Hematopoietic multipotent progenitor cell (in vitro differentiated cells): ENCODE measurements around the gene NEUROD4. TPM values are rescaled to one million over a fixed set of nuclear protein-coding genes. Genes with fewer than 3 reads are reported as not detected.

Experiments used
- DNase-seq, 3 donors: peaks; one replicate each; pipeline ENCODE4 v3.0.0-alpha.2; 2011 to 2015; ENCODE audit warnings: low read depth in 2 of 3, low spot score in 2 of 3
- total RNA-seq: library from RNA; depleted of rRNA; stranded (reverse); fragments of >200 nt; gene quantifications from one replicate; pipeline ENCODE4 v1.2.3, GENCODE V29; 2012

Gene NEUROD4
- total RNA-seq, 1 donor, result not detected

DNA sequence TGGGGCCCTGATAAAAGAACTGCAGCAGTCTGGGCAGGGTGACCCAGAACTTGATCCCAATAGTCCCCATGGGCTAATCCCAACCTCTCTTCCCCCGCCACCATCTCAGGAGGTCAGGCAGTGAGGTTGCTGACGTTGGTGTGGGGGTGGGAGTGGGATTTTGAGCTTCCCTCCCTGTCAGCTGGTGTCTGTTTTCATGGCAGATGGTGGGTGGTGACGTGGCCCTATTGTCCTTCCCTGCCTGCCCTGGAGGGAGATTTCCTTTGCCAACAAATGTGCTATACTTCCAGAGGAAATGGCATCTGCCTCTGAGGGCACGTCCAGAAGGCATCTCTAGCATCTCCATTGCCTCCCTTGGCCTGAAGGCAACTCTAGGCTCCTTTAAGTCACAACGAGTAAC is 37.7 kb downstream of the NEUROD4 start:
- no peak for DNase-seq

DNA sequence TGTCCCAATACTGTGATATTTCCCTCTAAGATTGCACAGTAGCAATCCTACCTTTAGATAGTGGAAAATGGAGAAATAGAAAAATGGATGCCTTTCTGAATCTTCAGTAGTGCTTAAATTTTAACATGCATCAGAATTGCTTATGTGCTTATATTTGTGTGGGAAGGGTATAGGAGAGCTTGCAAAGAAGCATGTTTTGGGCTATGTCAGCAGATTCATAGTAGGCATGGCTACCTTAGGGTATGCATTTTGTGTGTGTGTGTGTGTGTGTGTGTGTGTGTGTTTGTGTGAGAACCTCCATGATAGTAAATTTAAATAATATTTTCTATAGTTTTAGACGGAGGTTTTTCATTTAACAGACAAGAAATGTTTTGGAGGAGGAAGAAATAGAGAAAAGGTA is 38.3 kb downstream of the NEUROD4 start:
- no peak for DNase-seq

DNA sequence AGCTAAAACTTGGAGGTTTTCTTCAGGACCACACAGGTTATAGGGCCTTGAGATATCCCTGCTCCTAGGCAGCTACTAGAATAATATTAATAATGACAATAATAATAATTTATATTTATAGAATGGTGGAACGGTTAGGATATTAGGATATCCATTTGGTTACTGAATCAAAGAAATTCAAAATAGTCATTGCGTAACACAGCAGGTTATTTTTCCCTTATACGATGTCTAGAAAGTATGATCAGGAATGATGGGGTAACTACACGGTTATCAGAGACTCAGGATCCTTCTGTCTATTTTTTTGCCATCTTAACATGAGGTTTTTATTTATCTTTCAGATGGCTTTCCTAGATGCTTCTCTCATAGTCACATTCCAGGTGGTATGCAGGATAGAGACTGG is 39.0 kb downstream of the NEUROD4 start:
- DNase-seq, result no peak

DNA sequence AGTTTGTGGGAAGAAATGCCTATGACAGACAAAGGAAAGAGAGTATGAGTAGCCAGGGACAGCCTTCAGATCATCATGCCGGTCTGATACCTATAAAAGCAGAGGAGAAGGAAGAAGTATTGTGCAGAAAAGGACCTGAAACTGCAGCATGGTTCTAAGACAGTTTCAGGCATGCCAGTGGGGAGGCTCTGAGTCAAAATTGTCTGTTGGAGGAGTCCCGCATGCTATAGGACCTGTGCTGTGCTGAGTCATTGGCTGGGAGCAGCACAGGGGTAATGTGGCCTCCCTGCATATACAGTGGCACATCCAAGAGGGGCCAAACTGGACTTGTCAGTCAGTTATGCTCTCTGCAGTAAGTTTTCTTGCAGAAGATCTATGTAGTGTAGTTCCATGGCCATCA is 40.7 kb downstream of the NEUROD4 start:
- DNase-seq, result peak in 1 of 3 donors; percentile 29

DNA sequence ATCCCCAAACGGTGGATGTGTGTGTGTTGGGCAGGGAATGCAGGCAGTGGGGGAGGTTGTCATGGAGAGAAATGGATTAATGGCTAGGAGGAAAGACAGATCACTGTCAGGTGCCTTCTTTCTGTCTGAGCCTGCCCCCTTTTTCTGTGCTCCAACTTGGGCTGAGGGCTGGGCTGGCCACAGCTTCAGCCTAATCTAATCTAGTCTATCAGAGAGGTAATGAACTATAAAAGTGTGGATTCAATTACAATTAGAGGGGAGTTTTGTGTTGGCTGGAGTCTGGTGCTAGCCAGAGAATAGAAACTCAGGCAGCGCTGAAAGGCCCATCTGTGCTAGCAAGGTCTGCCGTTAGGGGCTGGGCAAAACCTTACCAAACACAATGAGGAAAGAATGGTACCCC is 41.2 kb downstream of the NEUROD4 start:
- no peak for DNase-seq

DNA sequence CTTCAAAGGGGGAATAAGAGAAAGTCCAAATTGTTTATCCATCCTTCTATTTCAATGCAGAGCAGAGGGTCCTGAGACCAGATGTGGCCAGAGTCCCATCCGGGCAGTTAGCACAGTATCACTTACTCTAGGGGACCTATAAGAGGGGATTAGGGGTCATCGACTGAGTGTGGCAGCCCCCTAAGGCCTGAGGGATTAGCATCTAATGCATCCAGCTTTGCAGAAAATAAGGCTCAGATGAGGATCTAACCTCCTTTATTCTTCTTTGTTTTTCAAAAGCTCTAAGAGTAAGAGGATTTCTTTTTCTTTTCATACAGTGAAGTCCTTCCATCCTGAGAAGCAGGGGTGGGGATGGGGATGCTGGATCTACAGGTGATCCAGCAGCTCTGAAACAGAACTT is 43.5 kb downstream of the NEUROD4 start:
- DNase-seq, result no peak

DNA sequence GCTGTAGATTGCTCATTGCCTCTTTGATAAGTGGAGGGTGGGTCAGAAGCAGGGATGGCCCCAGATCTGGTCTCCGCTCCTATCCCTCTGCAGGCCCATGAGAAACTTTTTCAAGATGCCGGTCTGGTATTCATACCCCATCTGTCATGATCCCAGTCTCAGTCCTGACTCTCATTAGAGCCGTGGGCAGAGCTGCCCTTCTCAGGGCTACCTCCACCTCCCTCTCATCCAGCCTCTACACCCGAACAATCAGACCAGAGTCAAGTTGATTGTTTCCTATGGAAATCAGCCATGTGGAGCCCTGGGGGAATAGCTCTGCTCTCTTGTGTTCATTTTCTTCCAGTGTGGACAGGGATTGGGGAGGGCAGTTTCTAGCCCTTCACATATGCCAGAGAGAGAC is 45.8 kb downstream of the NEUROD4 start:
- DNase-seq, result no peak

DNA sequence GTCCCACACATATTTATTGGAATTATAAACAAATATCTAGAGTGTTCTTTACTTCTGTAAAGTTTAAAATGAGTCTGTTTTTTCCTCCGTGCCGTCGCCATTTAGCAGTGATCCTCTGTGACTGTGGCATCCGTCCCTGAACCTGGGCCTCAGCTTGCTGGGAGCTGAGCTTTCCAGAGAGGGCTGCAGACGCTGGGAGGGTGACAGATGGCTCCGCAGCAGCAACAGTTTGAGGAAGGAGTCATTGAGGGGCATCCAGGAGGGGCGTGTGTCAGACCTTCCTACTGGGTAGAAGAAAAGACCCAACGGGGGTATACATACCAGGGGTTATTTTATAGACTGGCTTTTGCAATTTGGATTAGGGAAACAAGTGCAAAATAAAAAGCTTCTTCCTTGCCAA is 47.9 kb downstream of the NEUROD4 start:
- no peak for DNase-seq

DNA sequence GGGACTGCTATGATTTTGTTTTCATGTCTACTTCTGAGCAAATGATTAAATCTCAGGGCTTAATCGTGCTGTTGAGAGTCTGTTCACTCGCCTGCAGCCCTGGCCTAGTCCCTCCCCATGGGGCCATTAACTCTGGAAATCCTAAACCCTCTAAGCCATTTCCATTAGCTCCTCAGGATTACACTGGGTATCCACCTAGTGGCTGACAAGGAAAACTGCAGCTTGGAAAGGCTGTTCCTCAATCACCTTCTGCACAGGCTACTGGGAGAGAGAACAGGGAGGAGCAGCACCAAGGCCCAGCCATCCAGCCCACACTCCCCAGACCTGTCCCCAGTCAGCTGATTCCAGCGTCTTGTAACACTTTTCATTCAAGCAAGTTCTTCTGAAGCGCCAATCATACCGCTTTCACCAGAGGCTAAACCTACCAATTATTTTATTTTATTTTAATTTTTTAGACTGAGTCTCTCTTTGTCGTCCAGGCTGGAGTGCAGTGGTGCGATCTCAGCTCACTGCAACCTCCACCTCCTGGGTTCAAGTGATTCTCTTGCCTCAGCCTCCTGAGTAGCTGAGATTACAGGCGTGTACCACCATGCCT is 48.7 kb downstream of the NEUROD4 start:
- peak; percentile 14 to 63 (median 40) for DNase-seq

DNA sequence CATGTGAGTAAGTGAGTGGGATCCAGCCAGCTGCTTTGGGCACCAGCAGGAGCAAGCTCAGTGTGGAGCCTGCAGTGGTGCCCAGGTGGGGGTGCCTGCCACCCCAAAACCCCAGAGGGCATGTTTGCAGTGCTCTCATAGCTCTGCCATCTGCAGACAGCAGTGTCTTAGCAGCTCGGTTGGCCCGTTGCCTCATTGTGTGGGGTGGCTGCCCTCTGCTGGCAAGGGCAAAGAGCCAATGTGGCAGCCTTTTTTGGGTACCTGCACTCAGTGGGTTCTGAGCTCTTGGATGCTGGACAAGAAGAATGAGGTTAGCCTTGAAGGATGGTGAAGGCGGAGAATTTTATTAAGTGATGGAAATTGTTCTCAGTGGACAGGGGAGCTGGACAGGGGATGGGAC is 52.3 kb downstream of the NEUROD4 start:
- peak; percentile 52 to 91 (median 73) for DNase-seq

DNA sequence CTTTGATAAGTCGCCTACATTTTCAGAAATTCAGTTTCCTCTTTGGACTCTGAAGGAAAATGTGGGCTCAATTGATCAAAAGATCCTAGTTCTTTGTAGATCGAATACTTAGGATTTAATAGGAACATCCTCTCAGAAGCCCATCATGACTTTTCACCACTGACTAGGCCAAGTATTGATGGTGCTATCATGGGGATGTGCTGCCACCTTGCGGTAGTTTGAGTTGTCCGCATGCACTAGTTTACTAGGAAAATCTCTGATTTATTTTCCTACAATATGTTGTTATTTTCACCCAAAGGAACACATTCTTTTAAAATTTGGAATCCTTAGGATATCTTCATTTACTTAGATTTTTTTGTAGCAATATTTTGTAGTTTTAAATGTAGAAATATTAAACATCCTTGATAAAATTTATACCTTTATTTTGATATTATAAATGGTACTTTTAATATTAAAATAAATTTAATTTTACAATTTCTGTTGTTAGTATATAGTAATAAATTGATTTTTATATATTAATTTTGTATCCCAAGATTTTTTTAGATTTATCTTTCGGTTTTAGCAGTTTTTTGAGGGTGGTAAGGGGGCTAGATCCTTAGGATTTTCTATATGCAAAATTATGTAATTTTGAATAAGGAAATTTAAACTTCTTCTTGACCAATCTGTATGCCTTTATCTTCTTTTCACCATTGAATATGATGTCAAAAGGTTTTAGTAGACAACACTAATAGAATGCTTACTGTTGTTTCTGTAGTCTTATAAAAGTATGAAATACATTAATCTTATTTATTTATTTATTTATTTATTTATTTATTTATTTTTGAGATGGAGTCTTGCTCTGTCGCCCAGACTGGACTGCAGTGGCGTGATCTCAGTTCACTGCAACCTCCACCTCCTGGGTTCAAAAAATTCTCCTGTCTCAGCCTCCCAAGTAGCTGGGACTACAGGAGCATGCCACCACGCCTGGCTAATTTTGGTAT is 53.6 kb downstream of the NEUROD4 start:
- DNase-seq, result peak; percentile 67 to 87 (median 74)

DNA sequence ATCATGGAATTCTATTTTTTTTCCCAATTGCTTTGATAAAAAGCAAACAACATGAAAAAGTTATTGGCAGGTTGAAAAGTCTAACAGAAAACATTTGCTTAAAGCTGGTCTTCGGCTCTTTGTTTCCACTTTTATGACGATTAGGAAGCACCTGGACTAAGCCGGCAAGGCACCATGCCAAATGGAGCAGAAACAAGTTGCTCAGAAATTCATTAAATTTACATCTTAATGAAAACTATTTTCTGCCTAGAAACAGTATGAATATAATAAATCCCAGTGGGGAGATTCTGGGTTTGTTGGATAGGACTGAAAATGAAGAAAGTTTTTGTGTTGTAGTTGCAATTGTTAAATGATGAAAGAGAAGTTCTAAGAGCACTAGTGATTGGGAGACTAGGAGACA is 55.0 kb downstream of the NEUROD4 start:
- DNase-seq, result peak in 2 of 3 donors; percentile 63 to 91

Other genes starting within 250 kb of the NEUROD4 start
- gene MUCL1, start 165.5 kb upstream of the NEUROD4 start, total RNA-seq, result not detected
- 342 TPM for gene TESPA1, start 35.2 kb upstream of the NEUROD4 start, total RNA-seq
- gene OR9K2, start 106.4 kb downstream of the NEUROD4 start, total RNA-seq, result not detected
- not detected for gene OR10A7, start 201.1 kb downstream of the NEUROD4 start, total RNA-seq
- not detected for gene OR6C74, start 224.6 kb downstream of the NEUROD4 start, total RNA-seq